ENCODE data around the gene HMGB3. TPM values are rescaled to one million over a fixed set of nuclear protein-coding genes. Genes with fewer than 3 reads are reported as not detected.

Gene HMGB3
- total RNA-seq, result 28.5 and 38.5 TPM in 2 replicates

GRCh38 chrX:150982788-150983520, at the start of gene HMGB3:
TSS of gene HMGB3 (plus strand) at chrX:150983335. CDS start at chrX:150985600, 2,265 bp downstream.

Other genes with a start within 250 kb of the HMGB3 start
- 50.1 and 52.6 TPM in 2 replicates for gene CD99L2, start 84.7 kb upstream of the HMGB3 start, total RNA-seq
- gene GPR50, start 193.2 kb downstream of the HMGB3 start, total RNA-seq, result not detected in 2 replicates

Data from bronchus fibroblast of lung (primary cell).